Body of pancreas (tissue), 4 donors: ENCODE data around the gene ZNF423.

ENCODE experiments used
- POLR2A ChIP-seq, 3 donors: fragments of 450-650 bp; IDR thresholded peaks; one replicate each; pipeline ENCODE4 v1.6.1; 2016; ENCODE audit warnings: antibody characterized with exemption in 3 of 3, mild to moderate bottlenecking in 2 of 3
- TF ChIP-seq, protein P1 (sequence below), 7 experiments: fragments of 450-650 bp in 4 of 7; fragments of 200-600 bp in 3 of 7; sonication (generic) in 3 of 7; IDR thresholded peaks; one replicate each; pipeline ENCODE4 v1.5.1; 2016 to 2019; ENCODE audit warnings: antibody characterized with exemption in 7 of 7

GRCh38 chr16:49576173-49576494 lies 279.8 kb downstream of the ZNF423 start:
- TF ChIP-seq, protein P1, sequence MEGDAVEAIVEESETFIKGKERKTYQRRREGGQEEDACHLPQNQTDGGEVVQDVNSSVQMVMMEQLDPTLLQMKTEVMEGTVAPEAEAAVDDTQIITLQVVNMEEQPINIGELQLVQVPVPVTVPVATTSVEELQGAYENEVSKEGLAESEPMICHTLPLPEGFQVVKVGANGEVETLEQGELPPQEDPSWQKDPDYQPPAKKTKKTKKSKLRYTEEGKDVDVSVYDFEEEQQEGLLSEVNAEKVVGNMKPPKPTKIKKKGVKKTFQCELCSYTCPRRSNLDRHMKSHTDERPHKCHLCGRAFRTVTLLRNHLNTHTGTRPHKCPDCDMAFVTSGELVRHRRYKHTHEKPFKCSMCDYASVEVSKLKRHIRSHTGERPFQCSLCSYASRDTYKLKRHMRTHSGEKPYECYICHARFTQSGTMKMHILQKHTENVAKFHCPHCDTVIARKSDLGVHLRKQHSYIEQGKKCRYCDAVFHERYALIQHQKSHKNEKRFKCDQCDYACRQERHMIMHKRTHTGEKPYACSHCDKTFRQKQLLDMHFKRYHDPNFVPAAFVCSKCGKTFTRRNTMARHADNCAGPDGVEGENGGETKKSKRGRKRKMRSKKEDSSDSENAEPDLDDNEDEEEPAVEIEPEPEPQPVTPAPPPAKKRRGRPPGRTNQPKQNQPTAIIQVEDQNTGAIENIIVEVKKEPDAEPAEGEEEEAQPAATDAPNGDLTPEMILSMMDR (IDR thresholded peaks at IDR 0.05), result no peak
- no peak for TF ChIP-seq POLR2A (IDR thresholded peaks at IDR 0.05)
